HepG2 (cell line): Measurements from ENCODE around the gene BSG. TPM values are rescaled to one million over a fixed set of nuclear protein-coding genes. Genes with fewer than 3 reads are reported as not detected.
A peak's percentile ranks its signal among the peaks of the same experiment; 100 is the strongest.

Experiments used
- ATF6 ChIP-seq: sonication (generic); formaldehyde crosslinking; conservative IDR thresholded peaks from 2 replicates; pipeline ENCODE4 v1.4.0; 2020; ENCODE audit warnings: missing genetic modification reagents
- CSRNP2 ChIP-seq: sonication (generic); formaldehyde crosslinking; conservative IDR thresholded peaks from 2 replicates; pipeline ENCODE4 v1.8.0; 2022; ENCODE audit warnings: low read depth, missing genetic modification reagents
- HMGA1 ChIP-seq: sonication (generic); formaldehyde crosslinking; conservative IDR thresholded peaks from 2 replicates; pipeline ENCODE4 v1.4.0; 2020; ENCODE audit warnings: missing genetic modification reagents
- HOXA9 ChIP-seq: sonication (generic); formaldehyde crosslinking; IDR thresholded peaks from 2 replicates; pipeline ENCODE4 v1.8.1; 2022; ENCODE audit warnings: missing genetic modification reagents, mild to moderate bottlenecking, moderate library complexity, borderline replicate concordance
- MNT ChIP-seq: fragments of 450-650 bp; IDR thresholded peaks from 2 replicates; pipeline ENCODE4 v1.6.1; 2016
- PATZ1 ChIP-seq: sonication (generic); formaldehyde crosslinking; IDR thresholded peaks from 2 replicates; pipeline ENCODE4 v1.4.0; 2020; ENCODE audit warnings: missing genetic modification reagents
- SMAD9 ChIP-seq: sonication (generic); formaldehyde crosslinking; IDR thresholded peaks from 2 replicates; pipeline ENCODE4 v1.5.1; 2020; ENCODE audit warnings: mild to moderate bottlenecking, missing genetic modification reagents
- THAP9 ChIP-seq: sonication (generic); formaldehyde crosslinking; IDR thresholded peaks from 2 replicates; pipeline ENCODE4; 2020; ENCODE audit warnings: missing genetic modification reagents, mild to moderate bottlenecking, borderline replicate concordance
- THRA ChIP-seq: sonication (generic); formaldehyde crosslinking; IDR thresholded peaks from 2 replicates; pipeline ENCODE4 v1.4.0; 2020; ENCODE audit warnings: missing genetic modification reagents, borderline replicate concordance
- ZNF101 ChIP-seq: sonication (generic); formaldehyde crosslinking; IDR thresholded peaks from 2 replicates; pipeline ENCODE4 v1.4.0; 2020; ENCODE audit warnings: mild to moderate bottlenecking, low read depth, missing genetic modification reagents, borderline replicate concordance
- ZNF263 ChIP-seq: sonication (generic); formaldehyde crosslinking; IDR thresholded peaks from 2 replicates; pipeline ENCODE4 v1.4.0; 2020; ENCODE audit warnings: missing genetic modification reagents
- ZNF501 ChIP-seq: sonication (generic); formaldehyde crosslinking; IDR thresholded peaks from 2 replicates; pipeline ENCODE4 v1.5.1; 2020; ENCODE audit warnings: mild to moderate bottlenecking, moderate library complexity, missing genetic modification reagents
- ZNF530 ChIP-seq: sonication (generic); formaldehyde crosslinking; IDR thresholded peaks from 2 replicates; pipeline ENCODE4 v1.5.0; 2020; ENCODE audit warnings: low read depth, mild to moderate bottlenecking, missing genetic modification reagents
- ZNF580 ChIP-seq: IDR thresholded peaks from 2 replicates; pipeline ENCODE4 v1.6.1; 2016; ENCODE audit warnings: low read depth, borderline replicate concordance
- ZNF772 ChIP-seq: sonication (generic); formaldehyde crosslinking; IDR thresholded peaks from 2 replicates; pipeline ENCODE4 v1.5.0; 2020; ENCODE audit warnings: mild to moderate bottlenecking, missing genetic modification reagents
- ZNF816 ChIP-seq: sonication (generic); formaldehyde crosslinking; IDR thresholded peaks from 2 replicates; pipeline ENCODE4 v1.8.0; 2022; ENCODE audit warnings: missing genetic modification reagents, mild to moderate bottlenecking, borderline replicate concordance
- polyA plus RNA-seq, 8 experiments: library from polyadenylated mRNA; depleted of rRNA in 3 of 8; stranded (reverse) in 7 of 8; unstranded in 1 of 8; fragments of >200 nt; fragmentation: Illumina TruSeq in 4 of 8; extraction: Trizol in 4 of 8; gene quantifications; 2 replicates each; pipeline versions ENCODE4 v1.2.1 to v1.2.3, GENCODE V29; 2011 to 2016; ENCODE audit warnings: low read depth in 4 of 8, missing spikeins in 1 of 8, mixed read lengths in 1 of 8; ENCODE audit not compliant: insufficient read depth in 1 of 8
- total RNA-seq, 5 experiments: library from RNA; depleted of rRNA; stranded (reverse); fragments of >200 nt; fragmentation: Illumina TruSeq; extraction: Trizol; gene quantifications; 2 replicates each; pipeline ENCODE4 v1.2.3, GENCODE V29; 2016; ENCODE audit warnings: low read depth in 1 of 5

BSG gene
- total and polyA plus RNA-seq, 2 of the 13 experiments (the other 11 are each of a cell fraction or from before 2014, with no cell fraction given) = 309 to 754 TPM

- TF ChIP-seq ATF6 (CRISPR knock-in tag) = no peak
- TF ChIP-seq THAP9 (CRISPR knock-in tag) = no peak
- TF ChIP-seq ZNF501 (CRISPR knock-in tag) = no peak
- no peak for TF ChIP-seq ZNF263 (CRISPR knock-in tag)
- peak; percentile 77 for TF ChIP-seq MNT
- TF ChIP-seq HMGA1 = no peak
- TF ChIP-seq ZNF101 = no peak
- no peak for TF ChIP-seq PATZ1 (CRISPR knock-in tag)
- TF ChIP-seq CSRNP2 (CRISPR knock-in tag) = no peak
- TF ChIP-seq HOXA9 (CRISPR knock-in tag) = no peak
- no peak for TF ChIP-seq SMAD9 (CRISPR knock-in tag)
- peak; percentile 67; the same call in 1 of the 2 replicates for TF ChIP-seq ZNF580 (CRISPR knock-in tag)
- TF ChIP-seq THRA (CRISPR knock-in tag) = no peak
- no peak for TF ChIP-seq ZNF530 (CRISPR knock-in tag)
- TF ChIP-seq ZNF772 (CRISPR knock-in tag) = peak; percentile 46; the same call in 1 of the 2 replicates
- TF ChIP-seq ZNF816 (CRISPR knock-in tag) = 0 out of 2 replicates have a peak, but pooled peaks have one; percentile 28
These were observed at the start of gene BSG (continued) for GRCh38 chr19:572140-572742.
